ENCODE data around the gene CDKAL1.
"Not testable (repeated sequence)": the region's sequence is repeated elsewhere in the genome, so short reads cannot be mapped to it uniquely, and the experiment has no call there.

CDKAL1 gene

GRCh38 chr6:20534295-20535262, at the start of gene CDKAL1:
Gene CDKAL1, plus strand, starts transcription at chr6:20534457. Its CDS starts 11,894 bp downstream, at chr6:20546351.
- Histone ChIP-seq H3K9me3 (ENCODE audit: control insufficient read depth, insufficient read depth, low read length) (no peaks in the 10 kb centered on the region), H3K4me1 (ENCODE audit: control insufficient read depth, insufficient read depth, low read length) (peaks cover 15% of the 10 kb centered on the region), H3K9ac (ENCODE audit: low read depth, low read length) (peak within 1 kb of the TSS; percentile 89), H3K36me3 (ENCODE audit: control insufficient read depth, insufficient read depth, low read length) (no peaks in the 10 kb centered on the region), H3K27me3 (ENCODE audit: control insufficient read depth, insufficient read depth, low read length) (no peaks in the 10 kb centered on the region), H3K27ac (ENCODE audit: low read depth, low read length) (peak within 1 kb of the TSS; percentile 96), H3K4me3 (ENCODE audit: low read depth, low read length) (peak within 1 kb of the TSS; percentile 86)

GRCh38 chr6:20486641-20487040, 47.6 kb upstream of the CDKAL1 start:
- no peaks in the 10 kb centered on the region for H3K9me3 ChIP-seq (ENCODE audit: control insufficient read depth, insufficient read depth, low read length)
- H3K27me3 ChIP-seq (ENCODE audit: control insufficient read depth, insufficient read depth, low read length), result no peaks in the 10 kb centered on the region
- H3K27ac ChIP-seq (ENCODE audit: low read depth, low read length), result no peak overlapping the region
- no peak overlapping the region for H3K4me3 ChIP-seq (ENCODE audit: low read depth, low read length)
- peaks cover 9% of the 10 kb centered on the region; the same call in 1 of the 2 replicates for H3K4me1 ChIP-seq (ENCODE audit: control insufficient read depth, insufficient read depth, low read length)
- peaks cover 95% of the 10 kb centered on the region for H3K36me3 ChIP-seq (ENCODE audit: control insufficient read depth, insufficient read depth, low read length)
- H3K9ac ChIP-seq (ENCODE audit: low read depth, low read length), result no peak overlapping the region

- Histone ChIP-seq H3K36me3 (ENCODE audit: control insufficient read depth, insufficient read depth, low read length) (peaks cover 94% of the 10 kb centered on the region), H3K4me3 (ENCODE audit: low read depth, low read length) (no peak overlapping the region)
Observed at GRCh38 chr6:20487669-20488375, 46.4 kb upstream of the CDKAL1 start.

GRCh38 chr6:20490591-20490990, 43.7 kb upstream of the CDKAL1 start:
- H3K9me3 ChIP-seq (ENCODE audit: control insufficient read depth, insufficient read depth, low read length), result no peaks in the 10 kb centered on the region
- peaks cover 71% of the 10 kb centered on the region for H3K36me3 ChIP-seq (ENCODE audit: control insufficient read depth, insufficient read depth, low read length)
- no peaks in the 10 kb centered on the region for H3K4me1 ChIP-seq (ENCODE audit: control insufficient read depth, insufficient read depth, low read length)
- H3K27me3 ChIP-seq (ENCODE audit: control insufficient read depth, insufficient read depth, low read length), result no peaks in the 10 kb centered on the region
- no peak overlapping the region for H3K4me3 ChIP-seq (ENCODE audit: low read depth, low read length)
- no peak overlapping the region for H3K9ac ChIP-seq (ENCODE audit: low read depth, low read length)
- H3K27ac ChIP-seq (ENCODE audit: low read depth, low read length), result no peak overlapping the region

More at GRCh38 chr6:20487669-20488375, 46.4 kb upstream of the CDKAL1 start:
- Histone ChIP-seq H3K9ac (ENCODE audit: low read depth, low read length) (no peak overlapping the region), H3K4me1 (ENCODE audit: control insufficient read depth, insufficient read depth, low read length) (peaks cover 9% of the 10 kb centered on the region; the same call in 1 of the 2 replicates), H3K9me3 (ENCODE audit: control insufficient read depth, insufficient read depth, low read length) (no peaks in the 10 kb centered on the region), H3K27ac (ENCODE audit: low read depth, low read length) (no peak overlapping the region), H3K27me3 (ENCODE audit: control insufficient read depth, insufficient read depth, low read length) (no peaks in the 10 kb centered on the region)

- Histone ChIP-seq H3K27me3 (ENCODE audit: control insufficient read depth, insufficient read depth, low read length) (no peaks in the 10 kb centered on the region), H3K27ac (ENCODE audit: low read depth, low read length) (no peak overlapping the region), H3K9ac (ENCODE audit: low read depth, low read length) (no peak overlapping the region), H3K9me3 (ENCODE audit: control insufficient read depth, insufficient read depth, low read length) (no peaks in the 10 kb centered on the region), H3K4me3 (ENCODE audit: low read depth, low read length) (no peak overlapping the region), H3K4me1 (ENCODE audit: control insufficient read depth, insufficient read depth, low read length) (no peaks in the 10 kb centered on the region), H3K36me3 (ENCODE audit: control insufficient read depth, insufficient read depth, low read length) (peaks cover 58% of the 10 kb centered on the region)
Observed at GRCh38 chr6:20492099-20492498, 42.2 kb upstream of the CDKAL1 start.

- H3K9ac ChIP-seq (ENCODE audit: low read depth, low read length), result no peak overlapping the region
Observed at GRCh38 chr6:20497216-20498040, 36.8 kb upstream of the CDKAL1 start.

GRCh38 chr6:20498041-20498385, 36.2 kb upstream of the CDKAL1 start:
- Histone ChIP-seq H3K27ac (ENCODE audit: low read depth, low read length) (no peak overlapping the region), H3K4me3 (ENCODE audit: low read depth, low read length) (no peak overlapping the region), H3K36me3 (ENCODE audit: control insufficient read depth, insufficient read depth, low read length) (0 out of 2 replicates have a peak, but pooled peaks cover under 1% of the 10 kb centered on the region), H3K9me3 (ENCODE audit: control insufficient read depth, insufficient read depth, low read length) (no peaks in the 10 kb centered on the region), H3K4me1 (ENCODE audit: control insufficient read depth, insufficient read depth, low read length) (no peaks in the 10 kb centered on the region), H3K27me3 (ENCODE audit: control insufficient read depth, insufficient read depth, low read length) (no peaks in the 10 kb centered on the region), H3K9ac (ENCODE audit: low read depth, low read length) (no peak overlapping the region)

More at GRCh38 chr6:20497216-20498040, 36.8 kb upstream of the CDKAL1 start:
- H3K36me3 ChIP-seq (ENCODE audit: control insufficient read depth, insufficient read depth, low read length), result peaks cover 7% of the 10 kb centered on the region; the same call in 1 of the 2 replicates
- H3K27me3 ChIP-seq (ENCODE audit: control insufficient read depth, insufficient read depth, low read length), result no peaks in the 10 kb centered on the region
- H3K27ac ChIP-seq (ENCODE audit: low read depth, low read length), result no peak overlapping the region
- H3K4me1 ChIP-seq (ENCODE audit: control insufficient read depth, insufficient read depth, low read length), result no peaks in the 10 kb centered on the region
- H3K4me3 ChIP-seq (ENCODE audit: low read depth, low read length), result no peak overlapping the region
- no peaks in the 10 kb centered on the region for H3K9me3 ChIP-seq (ENCODE audit: control insufficient read depth, insufficient read depth, low read length)

GRCh38 chr6:20509212-20509611, 25.0 kb upstream of the CDKAL1 start:
- no peaks in the 10 kb centered on the region for H3K36me3 ChIP-seq (ENCODE audit: control insufficient read depth, insufficient read depth, low read length)
- no peak overlapping the region for H3K27ac ChIP-seq (ENCODE audit: low read depth, low read length)
- no peak overlapping the region for H3K9ac ChIP-seq (ENCODE audit: low read depth, low read length)
- H3K9me3 ChIP-seq (ENCODE audit: control insufficient read depth, insufficient read depth, low read length), result no peaks in the 10 kb centered on the region
- no peak overlapping the region for H3K4me3 ChIP-seq (ENCODE audit: low read depth, low read length)
- H3K4me1 ChIP-seq (ENCODE audit: control insufficient read depth, insufficient read depth, low read length), result peaks cover 11% of the 10 kb centered on the region; the same call in 1 of the 2 replicates
- no peaks in the 10 kb centered on the region for H3K27me3 ChIP-seq (ENCODE audit: control insufficient read depth, insufficient read depth, low read length)

GRCh38 chr6:20511852-20512251, 22.4 kb upstream of the CDKAL1 start:
- no peak overlapping the region for H3K27ac ChIP-seq (ENCODE audit: low read depth, low read length)

GRCh38 chr6:20525208-20525607, 9.0 kb upstream of the CDKAL1 start:
- not testable (repeated sequence) for H3K9ac ChIP-seq (ENCODE audit: low read depth, low read length); H3K4me3 ChIP-seq (ENCODE audit: low read depth, low read length); H3K36me3 ChIP-seq (ENCODE audit: control insufficient read depth, insufficient read depth, low read length); H3K27me3 ChIP-seq (ENCODE audit: control insufficient read depth, insufficient read depth, low read length); H3K9me3 ChIP-seq (ENCODE audit: control insufficient read depth, insufficient read depth, low read length); H3K27ac ChIP-seq (ENCODE audit: low read depth, low read length)
- peaks cover 12% of the 10 kb centered on the region for H3K4me1 ChIP-seq (ENCODE audit: control insufficient read depth, insufficient read depth, low read length)

More at GRCh38 chr6:20511852-20512251, 22.4 kb upstream of the CDKAL1 start:
- Histone ChIP-seq H3K4me3 (ENCODE audit: low read depth, low read length) (no peak overlapping the region), H3K9me3 (ENCODE audit: control insufficient read depth, insufficient read depth, low read length) (no peaks in the 10 kb centered on the region), H3K4me1 (ENCODE audit: control insufficient read depth, insufficient read depth, low read length) (peaks cover 13% of the 10 kb centered on the region; the same call in 1 of the 2 replicates), H3K36me3 (ENCODE audit: control insufficient read depth, insufficient read depth, low read length) (no peaks in the 10 kb centered on the region), H3K27me3 (ENCODE audit: control insufficient read depth, insufficient read depth, low read length) (no peaks in the 10 kb centered on the region), H3K9ac (ENCODE audit: low read depth, low read length) (no peak overlapping the region)

Measured in HUES48 (cell line).